HuH-7.5 (cell line): ENCODE results near the gene AGTR1.
"Not testable (repeated sequence)": the region's sequence is repeated elsewhere in the genome, so short reads cannot be mapped to it uniquely, and the experiment has no call there.

Experiments used
- DNase-seq: peaks from one replicate; pipeline ENCODE4 v3.0.0; 2011; ENCODE audit warnings: low spot score

AGTR1 gene

GRCh38 chr3:148758303-148758884 is 60.7 kb downstream of the AGTR1 start:
- DNase-seq: no peak

- no peak for DNase-seq
These were observed 61.7 kb downstream of the AGTR1 start for GRCh38 chr3:148759430-148759829.

- DNase-seq: no peak
These were observed 65.5 kb downstream of the AGTR1 start for GRCh38 chr3:148763156-148763680.

- no peak for DNase-seq
These were observed 66.6 kb downstream of the AGTR1 start for GRCh38 chr3:148763986-148764935.

GRCh38 chr3:148772361-148772760 is 74.7 kb downstream of the AGTR1 start:
- no peak for DNase-seq

GRCh38 chr3:148772835-148773234 is 75.1 kb downstream of the AGTR1 start:
- DNase-seq: no peak

GRCh38 chr3:148773805-148774204 is 76.1 kb downstream of the AGTR1 start:
- no peak for DNase-seq

- no peak for DNase-seq
These were observed 81.2 kb downstream of the AGTR1 start for GRCh38 chr3:148778926-148779325.

- DNase-seq: not testable (repeated sequence)
These were observed 87.3 kb downstream of the AGTR1 start for GRCh38 chr3:148785026-148785425.

- DNase-seq: not testable (repeated sequence)
These were observed 88.5 kb downstream of the AGTR1 start for GRCh38 chr3:148786159-148786558.

- DNase-seq: no peak
These were observed 91.4 kb downstream of the AGTR1 start for GRCh38 chr3:148789146-148789545.

GRCh38 chr3:148789906-148790305 is 92.2 kb downstream of the AGTR1 start:
- DNase-seq: no peak

- no peak for DNase-seq
These were observed 92.7 kb downstream of the AGTR1 start for GRCh38 chr3:148790370-148790769.

- no peak for DNase-seq
These were observed 93.4 kb downstream of the AGTR1 start for GRCh38 chr3:148790851-148791735.

GRCh38 chr3:148791920-148792319 is 94.2 kb downstream of the AGTR1 start:
- DNase-seq: no peak

GRCh38 chr3:148792516-148792915 is 94.8 kb downstream of the AGTR1 start:
- DNase-seq: no peak
